Stimulated activated CD4-positive, alpha-beta T cell treated with anti-CD3 and anti-CD28 coated beads, Interleukin-15, amount 100 ng/mL, for 48 hours (primary cell): ENCODE data around the gene SHPK.

Experiments used
- DNase-seq, 2 donors: peaks; one replicate each; pipeline ENCODE4 v3.0.0-alpha.2; 2020; ENCODE audit warnings: low read depth in 2 of 2

SHPK gene, protein sequence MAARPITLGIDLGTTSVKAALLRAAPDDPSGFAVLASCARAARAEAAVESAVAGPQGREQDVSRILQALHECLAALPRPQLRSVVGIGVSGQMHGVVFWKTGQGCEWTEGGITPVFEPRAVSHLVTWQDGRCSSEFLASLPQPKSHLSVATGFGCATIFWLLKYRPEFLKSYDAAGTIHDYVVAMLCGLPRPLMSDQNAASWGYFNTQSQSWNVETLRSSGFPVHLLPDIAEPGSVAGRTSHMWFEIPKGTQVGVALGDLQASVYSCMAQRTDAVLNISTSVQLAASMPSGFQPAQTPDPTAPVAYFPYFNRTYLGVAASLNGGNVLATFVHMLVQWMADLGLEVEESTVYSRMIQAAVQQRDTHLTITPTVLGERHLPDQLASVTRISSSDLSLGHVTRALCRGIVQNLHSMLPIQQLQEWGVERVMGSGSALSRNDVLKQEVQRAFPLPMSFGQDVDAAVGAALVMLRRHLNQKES

GRCh38 chr17:3636154-3636907, at the start of gene SHPK, which contains the start of gene CTNS:
SHPK (minus strand) TSS chr17:3636250; CDS start chr17:3636219, 31 bp downstream.
CTNS (plus strand) TSS chr17:3636760; CDS start chr17:3640207, 3,447 bp downstream.
- DNase-seq, result peak; percentile 90 to 92

DNA sequence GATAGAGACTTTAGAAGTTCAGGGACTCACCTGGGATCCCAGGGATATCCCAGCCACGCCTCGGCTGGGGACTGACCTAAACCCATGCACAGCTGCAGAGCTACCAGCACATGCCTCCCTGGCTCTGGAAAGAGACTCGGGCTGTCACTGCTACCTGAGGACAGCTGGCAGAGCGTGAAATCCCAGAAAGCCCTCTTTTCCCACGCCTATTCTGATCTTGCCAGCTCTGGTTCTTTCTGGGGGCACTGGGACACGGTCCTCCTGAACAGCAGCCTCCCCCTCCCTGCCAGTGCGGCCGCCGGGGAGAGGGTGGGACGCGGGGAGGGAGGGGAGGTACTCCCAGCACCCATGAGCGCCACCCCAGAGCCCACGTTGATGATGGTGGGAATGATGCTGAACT, 49.1 kb upstream of the SHPK start:
- no peak for DNase-seq

GRCh38 chr17:3683054-3683511, 47.0 kb upstream of the SHPK start:
- DNase-seq, result peak; percentile 34 to 36

DNA sequence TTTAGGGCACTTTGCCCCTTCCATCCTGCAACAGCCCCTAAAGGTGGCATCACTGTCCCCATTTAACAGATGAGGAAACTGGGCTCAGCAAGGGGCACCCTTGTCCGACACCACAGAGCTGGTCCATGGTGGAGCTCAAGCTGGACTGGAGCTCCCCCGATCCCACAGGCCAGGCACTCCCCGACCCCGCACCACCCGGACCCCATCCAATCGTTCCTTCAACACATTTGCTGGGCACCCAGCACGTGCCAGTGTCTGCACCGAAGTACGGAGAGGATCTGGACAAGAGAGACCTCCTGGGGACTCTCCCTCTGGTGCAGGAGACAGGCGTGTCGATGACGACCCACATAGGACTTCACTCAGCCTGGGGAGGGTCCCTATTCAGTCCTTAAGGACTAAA, 46.0 kb upstream of the SHPK start:
- no peak for DNase-seq

DNA sequence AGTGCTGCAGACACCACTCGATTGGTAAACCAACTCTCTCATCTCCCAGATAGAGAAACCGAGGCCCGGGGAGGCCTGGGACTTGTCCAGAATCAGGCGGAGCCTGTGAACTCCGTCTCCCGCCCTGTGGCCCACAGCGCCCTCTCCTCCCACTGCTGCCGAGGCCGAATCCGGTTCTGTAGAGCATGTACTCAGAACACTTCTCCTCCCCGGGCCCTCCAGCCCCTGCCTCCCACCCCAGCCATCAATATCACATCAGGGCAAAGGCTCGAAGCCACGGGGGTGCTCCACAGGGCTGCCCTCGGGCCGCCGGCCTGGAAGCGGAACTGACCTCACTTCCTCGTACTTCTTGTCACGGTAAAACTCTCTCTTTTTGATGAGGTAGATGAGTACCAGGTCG, 45.5 kb upstream of the SHPK start:
- DNase-seq, result no peak

GRCh38 chr17:3681057-3681456, 45.0 kb upstream of the SHPK start:
- no peak for DNase-seq

DNA sequence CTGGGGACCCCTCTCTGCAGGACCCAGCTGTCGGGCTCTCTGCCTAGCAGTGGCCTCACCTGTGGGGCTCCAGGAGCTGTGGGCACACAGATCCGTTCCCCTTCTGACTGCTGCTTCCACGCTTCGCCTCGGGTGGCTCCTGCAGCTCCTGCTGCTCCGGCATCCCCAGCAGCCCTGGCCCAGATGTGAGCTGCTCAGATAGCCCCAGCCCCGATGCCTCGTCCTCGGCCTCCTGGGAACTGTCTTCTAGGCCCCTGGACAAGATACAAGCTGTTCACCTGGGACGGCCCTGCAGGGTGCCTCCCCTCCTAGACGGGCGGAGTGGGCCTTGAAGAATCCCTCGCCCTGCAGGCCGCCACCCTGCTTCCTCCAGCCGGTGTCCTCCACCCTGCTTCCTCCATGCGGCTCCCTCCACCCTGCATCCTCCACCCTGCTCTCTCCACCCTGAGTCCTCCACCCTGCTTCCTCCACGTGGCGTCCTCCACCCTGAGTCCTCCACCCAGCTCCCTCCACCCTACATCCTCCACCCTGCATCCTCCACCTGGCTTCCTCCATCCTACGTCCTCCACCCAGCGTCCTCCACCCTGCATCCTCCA, 43.6 kb upstream of the SHPK start:
- no peak for DNase-seq

DNA sequence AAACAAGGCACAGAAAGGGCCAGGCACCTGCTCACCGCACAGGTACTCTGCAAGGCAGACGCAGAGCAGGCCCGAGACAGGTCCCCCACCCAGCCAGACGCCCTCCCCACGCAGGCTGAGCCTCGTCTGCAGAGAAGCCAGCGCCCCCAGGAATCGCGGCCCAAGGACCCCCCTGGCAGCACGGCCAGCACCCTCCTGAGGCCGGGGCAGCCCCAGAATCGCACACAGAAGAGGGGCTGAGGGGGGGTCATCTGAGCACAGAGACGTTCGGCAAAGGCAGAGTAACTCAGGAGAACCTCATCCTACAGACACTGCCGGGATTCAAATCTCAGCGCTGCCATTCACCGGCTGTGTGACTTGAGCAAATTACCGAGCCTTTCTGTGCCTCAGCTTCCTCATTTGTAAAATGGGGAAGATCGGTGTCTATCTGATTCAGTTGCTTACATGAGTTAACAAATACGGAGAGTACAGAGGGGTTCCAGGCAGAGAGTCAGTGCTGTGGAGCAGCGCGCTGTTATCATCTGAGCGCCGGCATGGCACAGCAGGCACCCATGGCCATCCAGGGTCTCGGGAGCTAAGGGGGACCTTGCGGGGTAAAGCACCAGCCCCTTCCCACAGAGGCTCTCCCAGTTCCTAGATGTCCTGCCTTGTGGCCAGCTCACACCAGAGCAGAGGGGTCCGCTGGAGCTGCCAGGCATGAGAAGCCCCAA, 42.9 kb upstream of the SHPK start:
- no peak for DNase-seq

GRCh38 chr17:3678095-3678820, 42.2 kb upstream of the SHPK start:
- no peak for DNase-seq

GRCh38 chr17:3675886-3676285, 39.8 kb upstream of the SHPK start:
- DNase-seq, result no peak

DNA sequence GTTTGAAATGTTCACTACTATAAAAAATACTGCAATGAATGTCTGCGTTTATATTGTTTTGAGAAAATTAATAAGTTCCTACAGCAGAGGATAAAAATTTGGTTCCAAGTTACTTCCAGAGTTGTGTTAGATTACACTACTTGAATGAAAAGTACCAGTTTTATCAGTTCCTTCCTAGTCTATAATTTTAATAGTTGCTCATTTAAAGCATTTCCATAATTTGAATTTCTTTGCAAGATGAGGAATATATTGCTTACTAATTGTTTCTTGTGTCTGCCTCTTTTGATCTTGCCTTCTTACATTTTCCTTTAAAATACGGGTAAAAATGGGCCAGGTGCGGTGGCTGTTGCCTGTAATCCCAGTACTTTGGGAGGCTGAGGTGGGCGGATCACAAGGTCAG, 36.5 kb upstream of the SHPK start:
- DNase-seq, result no peak

DNA sequence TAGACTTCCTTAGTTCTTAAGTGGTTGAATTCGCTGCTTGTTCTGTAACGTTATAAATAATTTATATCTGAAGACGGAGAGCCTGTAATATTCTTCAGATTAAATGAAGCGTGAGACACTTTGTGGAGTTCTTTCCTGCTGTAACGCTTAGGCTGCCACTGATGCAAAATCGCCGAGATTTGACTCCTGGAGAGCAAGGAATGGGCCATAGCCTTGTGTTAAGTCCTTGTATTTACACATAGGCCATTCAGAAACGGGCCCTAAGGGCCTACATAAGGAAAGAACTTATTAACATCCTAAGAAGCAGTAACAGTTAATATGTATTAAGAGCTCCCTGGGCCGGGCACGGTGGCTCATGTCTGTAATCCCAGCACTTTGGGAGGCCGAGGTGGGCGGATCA, 33.5 kb upstream of the SHPK start:
- no peak for DNase-seq

DNA sequence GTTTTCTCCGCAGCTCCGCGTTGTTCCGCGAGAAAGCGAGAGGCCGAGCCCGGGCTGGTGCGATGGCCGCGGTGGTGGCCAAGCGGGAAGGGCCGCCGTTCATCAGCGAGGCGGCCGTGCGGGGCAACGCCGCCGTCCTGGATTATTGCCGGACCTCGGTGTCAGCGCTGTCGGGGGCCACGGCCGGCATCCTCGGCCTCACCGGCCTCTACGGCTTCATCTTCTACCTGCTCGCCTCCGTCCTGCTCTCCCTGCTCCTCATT, 33.0 kb upstream of the SHPK start:
- no peak for DNase-seq

DNA sequence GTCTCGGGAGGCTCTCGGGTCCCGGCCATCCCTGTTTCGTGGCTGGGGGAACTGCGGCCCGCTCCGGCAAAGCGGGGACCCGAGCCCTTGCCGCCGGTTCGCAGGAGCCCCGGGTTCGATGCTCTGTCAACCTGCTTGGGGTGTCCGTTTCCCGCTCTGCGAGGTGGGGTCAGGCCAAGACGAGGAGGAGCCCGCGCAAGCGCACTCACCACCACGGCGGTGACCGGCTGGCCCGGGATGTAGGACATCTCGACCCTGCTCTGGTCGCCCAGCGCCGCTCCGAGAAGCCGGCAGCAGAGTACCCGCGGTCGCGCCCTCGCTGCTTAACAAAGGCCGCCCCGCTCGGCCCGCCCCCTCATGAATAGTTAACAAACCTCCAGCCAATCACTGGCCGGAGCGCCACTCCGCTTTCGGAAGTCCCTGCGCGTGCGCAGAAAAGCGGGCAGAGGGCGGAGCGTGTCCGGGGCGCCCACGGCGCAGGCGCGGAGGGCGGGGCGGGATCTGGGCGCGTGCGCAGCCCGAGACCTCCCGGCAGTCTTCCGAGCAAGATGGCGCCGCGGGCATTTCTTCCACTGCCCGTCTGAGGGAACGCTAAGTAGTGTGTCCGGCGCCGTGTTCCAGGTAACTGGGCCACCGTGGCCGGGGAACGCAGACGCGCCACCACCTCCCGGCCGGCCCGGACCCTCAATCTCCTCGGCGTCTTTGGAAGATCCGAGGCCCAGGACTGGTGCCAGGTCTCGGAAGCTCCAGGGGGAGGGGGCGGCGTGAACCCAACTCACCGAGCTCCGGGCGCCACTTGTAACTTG, 32.4 kb upstream of the SHPK start, which contains the start of the genes EMC6 and TAX1BP3:
EMC6 (plus strand) TSS at position 534 of the 806 bp plus-strand sequence. CDS start 335 bp downstream, outside the sequence.
TAX1BP3 (minus strand) TSS at position 300 of the 806 bp plus-strand sequence; CDS start at position 248, 52 bp downstream.
- peak; percentile 96 to 97 for DNase-seq

DNA sequence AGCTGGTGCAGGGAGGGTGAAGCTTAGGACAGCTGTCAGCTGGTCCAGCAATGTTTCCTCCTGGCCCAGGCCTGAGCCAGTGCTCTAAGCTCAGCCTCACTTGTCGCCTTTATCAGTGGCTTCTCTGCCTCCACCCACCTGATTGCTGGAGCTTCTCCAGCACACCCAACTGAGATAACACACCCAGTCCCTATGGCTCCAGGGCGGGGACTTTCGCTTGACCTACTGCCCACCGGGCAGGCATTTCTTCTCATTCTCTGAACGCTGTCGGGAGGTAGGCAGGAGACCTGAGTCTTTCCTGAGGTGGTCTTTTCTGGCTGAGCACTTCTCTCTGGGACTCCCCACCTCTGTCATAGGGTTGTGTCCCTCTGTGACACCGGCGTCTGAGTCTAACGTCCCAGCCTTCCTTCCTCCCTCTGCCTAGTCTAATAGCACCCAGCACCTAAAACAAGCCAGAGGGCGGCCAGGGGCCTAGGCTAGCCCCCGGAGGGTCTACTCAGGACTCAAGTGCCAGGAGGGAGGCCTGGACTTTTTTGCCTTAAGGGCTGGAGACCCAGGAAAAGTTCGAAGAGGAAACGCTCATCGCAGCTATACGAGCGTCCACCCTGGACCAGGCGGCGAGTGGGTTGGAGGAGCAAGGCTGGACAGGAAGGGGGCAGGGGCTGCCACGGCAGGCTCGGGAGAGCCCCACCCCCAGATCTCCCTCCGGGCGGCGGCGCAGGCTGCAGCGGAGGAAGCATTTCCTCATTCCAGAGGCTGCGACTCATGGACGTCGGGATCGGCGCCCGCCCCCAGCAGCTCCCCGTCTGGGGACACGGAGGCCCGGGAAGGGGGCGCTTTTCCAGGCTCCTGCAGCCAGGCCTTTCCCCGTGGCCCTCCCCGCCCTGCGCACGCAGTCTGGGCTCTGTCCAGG, 31.6 kb upstream of the SHPK start:
- no peak for DNase-seq

DNA sequence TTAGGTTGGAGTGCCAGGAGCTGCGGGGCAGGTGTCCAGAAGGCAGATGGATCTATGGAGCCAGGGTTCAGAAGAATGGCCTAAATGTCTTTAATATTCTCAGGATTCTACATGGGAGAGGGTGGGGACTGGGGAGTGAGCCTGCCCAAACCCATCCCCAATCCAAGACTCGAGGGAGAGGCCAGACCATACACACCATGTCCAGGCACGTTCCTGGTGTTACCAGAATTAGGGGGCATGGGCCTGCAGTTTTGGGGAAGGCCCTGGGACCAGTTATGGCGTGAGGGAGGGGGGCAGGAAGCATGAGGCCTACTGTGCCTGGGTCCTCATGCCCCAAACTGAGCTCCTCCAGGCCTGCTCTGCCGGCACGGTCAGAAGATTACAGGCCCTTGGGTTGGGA, 30.5 kb upstream of the SHPK start:
- no peak for DNase-seq

GRCh38 chr17:3665834-3666233, 29.8 kb upstream of the SHPK start:
- no peak for DNase-seq

GRCh38 chr17:3663102-3664011, 27.3 kb upstream of the SHPK start:
- DNase-seq, result no peak
